Measurements from ENCODE around the gene NCKAP1.

GRCh38 chr2:182860858-182861257 is 177.4 kb downstream of the NCKAP1 start:
- no peak for TF ChIP-seq POLR2A (IDR thresholded peaks at IDR 0.05)
- no peak for TF ChIP-seq CTCF (IDR thresholded peaks at IDR 0.05)

All from transverse colon (tissue), 3 donors.